ENCODE results near the gene SGO2.

Gene SGO2

GRCh38 chr2:200596774-200597570 lies 71.0 kb downstream of the SGO2 start:
- Histone ChIP-seq H3K79me2 (ENCODE audit: low read length) (no peaks in the 10 kb centered on the region), H3K4me1 (ENCODE audit: low read length) (no peaks in the 10 kb centered on the region), H3K9me3 (replicated peaks; ENCODE audit: insufficient read depth, low read length) (no peaks in the 10 kb centered on the region), H3F3A (ENCODE audit: insufficient read depth, low read length) (no peaks in the 10 kb centered on the region), H3K36me3 (replicated peaks; ENCODE audit: insufficient read depth, low read length) (no peaks in the 10 kb centered on the region), H3K27ac (ENCODE audit: low read length) (no peak overlapping the region), H3K9ac (ENCODE audit: low read length) (no peak overlapping the region), H3K9me2 (replicated peaks; ENCODE audit: insufficient read depth, low read length) (no peaks in the 10 kb centered on the region), H3K4me3 (ENCODE audit: low read length) (no peak overlapping the region), H3K4me2 (ENCODE audit: low read depth, low read length) (no peak overlapping the region), H2AFZ (ENCODE audit: low read length) (no peak overlapping the region), H3K27me3 (replicated peaks; ENCODE audit: insufficient read depth, low read length) (no peaks in the 10 kb centered on the region), H4K20me1 (ENCODE audit: insufficient read depth, low read length) (no peaks in the 10 kb centered on the region)
- no peak for DNase-seq
- TF ChIP-seq EZH2 (optimal IDR thresholded peaks at IDR 0.05; ENCODE audit: low read depth, low read length) (no peak), EZH2phosphoT487 (IDR thresholded peaks at IDR 0.05; ENCODE audit: low read length) (no peak), CTCF (IDR thresholded peaks at IDR 0.05; ENCODE audit: low read length) (no peak)

GRCh38 chr2:200599206-200599605 lies 73.2 kb downstream of the SGO2 start:
- no peaks in the 10 kb centered on the region for H3K27me3 ChIP-seq (replicated peaks; ENCODE audit: insufficient read depth, low read length)
- DNase-seq: no peak
- no peak overlapping the region for H3K4me2 ChIP-seq (ENCODE audit: low read depth, low read length)
- no peak overlapping the region for H2AFZ ChIP-seq (ENCODE audit: low read length)
- TF ChIP-seq EZH2 (optimal IDR thresholded peaks at IDR 0.05; ENCODE audit: low read depth, low read length) (no peak), CTCF (IDR thresholded peaks at IDR 0.05; ENCODE audit: low read length) (no peak), EZH2phosphoT487 (IDR thresholded peaks at IDR 0.05; ENCODE audit: low read length) (no peak)
- no peak overlapping the region for H3K4me3 ChIP-seq (ENCODE audit: low read length)
- no peaks in the 10 kb centered on the region for H3K4me1 ChIP-seq (ENCODE audit: low read length)
- H3K79me2 ChIP-seq (ENCODE audit: low read length): no peaks in the 10 kb centered on the region
- no peak overlapping the region for H3K27ac ChIP-seq (ENCODE audit: low read length)
- H3K9me2 ChIP-seq (replicated peaks; ENCODE audit: insufficient read depth, low read length): no peaks in the 10 kb centered on the region
- H3K9ac ChIP-seq (ENCODE audit: low read length): no peak overlapping the region
- no peaks in the 10 kb centered on the region for H4K20me1 ChIP-seq (ENCODE audit: insufficient read depth, low read length)
- H3K9me3 ChIP-seq (replicated peaks; ENCODE audit: insufficient read depth, low read length): no peaks in the 10 kb centered on the region
- H3K36me3 ChIP-seq (replicated peaks; ENCODE audit: insufficient read depth, low read length): no peaks in the 10 kb centered on the region
- no peaks in the 10 kb centered on the region for H3F3A ChIP-seq (ENCODE audit: insufficient read depth, low read length)

GRCh38 chr2:200600549-200601225 lies 74.7 kb downstream of the SGO2 start:
- DNase-seq: no peak
- Histone ChIP-seq H3K4me3 (ENCODE audit: low read length) (no peak overlapping the region), H3K27ac (ENCODE audit: low read length) (no peak overlapping the region)

More at GRCh38 chr2:200600549-200601225, 74.7 kb downstream of the SGO2 start:
- no peak overlapping the region for H3K9ac ChIP-seq (ENCODE audit: low read length)
- no peaks in the 10 kb centered on the region for H3K36me3 ChIP-seq (replicated peaks; ENCODE audit: insufficient read depth, low read length)
- H3K4me1 ChIP-seq (ENCODE audit: low read length): no peaks in the 10 kb centered on the region
- H3K79me2 ChIP-seq (ENCODE audit: low read length): no peaks in the 10 kb centered on the region
- H3F3A ChIP-seq (ENCODE audit: insufficient read depth, low read length): no peaks in the 10 kb centered on the region
- no peak overlapping the region for H2AFZ ChIP-seq (ENCODE audit: low read length)
- TF ChIP-seq CTCF (IDR thresholded peaks at IDR 0.05; ENCODE audit: low read length) (no peak), EZH2 (optimal IDR thresholded peaks at IDR 0.05; ENCODE audit: low read depth, low read length) (no peak), EZH2phosphoT487 (IDR thresholded peaks at IDR 0.05; ENCODE audit: low read length) (no peak)
- H3K9me2 ChIP-seq (replicated peaks; ENCODE audit: insufficient read depth, low read length): no peaks in the 10 kb centered on the region
- H3K4me2 ChIP-seq (ENCODE audit: low read depth, low read length): no peak overlapping the region
- no peaks in the 10 kb centered on the region for H4K20me1 ChIP-seq (ENCODE audit: insufficient read depth, low read length)
- no peaks in the 10 kb centered on the region for H3K27me3 ChIP-seq (replicated peaks; ENCODE audit: insufficient read depth, low read length)
- H3K9me3 ChIP-seq (replicated peaks; ENCODE audit: insufficient read depth, low read length): no peaks in the 10 kb centered on the region

Data from MM.1S (cell line).